ENCODE data around the gene KRTAP6-3. TPM values are rescaled to one million over a fixed set of nuclear protein-coding genes. Genes with fewer than 3 reads are reported as not detected.

KRTAP6-3 gene, protein sequence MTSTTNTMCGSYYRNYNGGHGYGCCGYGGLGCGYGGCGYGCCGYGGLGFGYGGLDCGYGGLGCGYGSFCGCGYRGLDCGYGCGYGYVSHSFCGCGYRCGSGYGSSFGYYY
- total RNA-seq = 1 to 10 TPM in 1 of 2 donors, under 1 TPM in 1; 0.99 to 1.3 TPM
- polyA plus RNA-seq (ENCODE audit: insufficient read depth, low read depth, low replicate concordance) = not detected
- long read RNA-seq, donor 1 = 0 reads
- long read RNA-seq, donor 2 = 0 reads

GRCh38 chr21:30592140-30592539 is at the start of gene KRTAP6-3:
Gene KRTAP6-3 (plus strand): TSS chr21:30592440. CDS start chr21:30592446, 6 bp downstream.
- Histone ChIP-seq H3K4me3 (no peak within 1 kb of the TSS), H3K4me1 (no peaks in the 10 kb centered on the region), H3K27me3 (no peaks in the 10 kb centered on the region), H3K9me3 (no peaks in the 10 kb centered on the region), H3K27ac (no peak within 1 kb of the TSS), H3K36me3 (ENCODE audit: low read depth, missing control alignments) (no peaks in the 10 kb centered on the region)
- no peak for TF ChIP-seq POLR2A (IDR thresholded peaks at IDR 0.05)
- TF ChIP-seq, protein P1, sequence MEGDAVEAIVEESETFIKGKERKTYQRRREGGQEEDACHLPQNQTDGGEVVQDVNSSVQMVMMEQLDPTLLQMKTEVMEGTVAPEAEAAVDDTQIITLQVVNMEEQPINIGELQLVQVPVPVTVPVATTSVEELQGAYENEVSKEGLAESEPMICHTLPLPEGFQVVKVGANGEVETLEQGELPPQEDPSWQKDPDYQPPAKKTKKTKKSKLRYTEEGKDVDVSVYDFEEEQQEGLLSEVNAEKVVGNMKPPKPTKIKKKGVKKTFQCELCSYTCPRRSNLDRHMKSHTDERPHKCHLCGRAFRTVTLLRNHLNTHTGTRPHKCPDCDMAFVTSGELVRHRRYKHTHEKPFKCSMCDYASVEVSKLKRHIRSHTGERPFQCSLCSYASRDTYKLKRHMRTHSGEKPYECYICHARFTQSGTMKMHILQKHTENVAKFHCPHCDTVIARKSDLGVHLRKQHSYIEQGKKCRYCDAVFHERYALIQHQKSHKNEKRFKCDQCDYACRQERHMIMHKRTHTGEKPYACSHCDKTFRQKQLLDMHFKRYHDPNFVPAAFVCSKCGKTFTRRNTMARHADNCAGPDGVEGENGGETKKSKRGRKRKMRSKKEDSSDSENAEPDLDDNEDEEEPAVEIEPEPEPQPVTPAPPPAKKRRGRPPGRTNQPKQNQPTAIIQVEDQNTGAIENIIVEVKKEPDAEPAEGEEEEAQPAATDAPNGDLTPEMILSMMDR (IDR thresholded peaks at IDR 0.05) = no peak
- WGBS, 2 donors = 91 to 93% methylated on average over 4 of the region's 4 CpGs
- DNase-seq = no peak
- intact Hi-C loops (cut with DNase I; ENCODE audit: low total_unique reads) = no loop called here

- Histone ChIP-seq H3K4me1 (no peaks in the 10 kb centered on the region), H3K36me3 (ENCODE audit: low read depth, missing control alignments) (no peaks in the 10 kb centered on the region), H3K4me3 (no peak overlapping the region), H3K27me3 (no peaks in the 10 kb centered on the region), H3K27ac (no peak overlapping the region), H3K9me3 (no peaks in the 10 kb centered on the region)
- intact Hi-C loops (cut with DNase I; ENCODE audit: low total_unique reads) = no loop called here
- WGBS, 2 donors = 100% methylated on average over 1 of the region's 1 CpG
- no peak for TF ChIP-seq POLR2A (IDR thresholded peaks at IDR 0.05)
- TF ChIP-seq, protein P1 (IDR thresholded peaks at IDR 0.05) = no peak
- no peak for DNase-seq
Measured at GRCh38 chr21:30552782-30553181, 39.5 kb upstream of the KRTAP6-3 start.

DNA sequence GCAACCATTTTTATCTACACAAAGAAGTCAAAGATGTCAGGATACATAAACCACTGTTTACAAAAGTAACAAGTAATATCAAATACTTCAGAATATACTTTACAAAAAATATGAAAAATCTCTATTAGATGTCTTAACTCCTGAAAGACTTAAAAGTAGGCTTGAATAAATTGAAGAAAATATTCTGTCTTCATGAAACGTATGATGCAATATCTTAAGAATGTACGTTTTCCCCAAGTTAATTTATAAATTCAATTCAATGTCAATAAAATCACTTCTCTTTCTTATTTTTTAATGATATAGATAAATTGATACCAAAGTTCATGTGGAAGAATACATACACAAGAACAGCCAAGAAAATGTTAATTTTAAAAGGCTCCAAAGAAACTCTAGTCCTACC is 37.1 kb upstream of the KRTAP6-3 start:
- Histone ChIP-seq H3K27ac (no peak overlapping the region), H3K4me3 (no peak overlapping the region), H3K4me1 (no peaks in the 10 kb centered on the region), H3K9me3 (no peaks in the 10 kb centered on the region), H3K27me3 (no peaks in the 10 kb centered on the region), H3K36me3 (ENCODE audit: low read depth, missing control alignments) (no peaks in the 10 kb centered on the region)
- TF ChIP-seq, protein P1 (IDR thresholded peaks at IDR 0.05) = no peak
- TF ChIP-seq POLR2A (IDR thresholded peaks at IDR 0.05) = no peak
- 86 to 98% methylated on average over 2 of the region's 2 CpGs for WGBS, 2 donors
- intact Hi-C loops (cut with DNase I; ENCODE audit: low total_unique reads) = no loop called here
- DNase-seq = no peak

GRCh38 chr21:30561264-30561895 is 30.9 kb upstream of the KRTAP6-3 start, which contains the start of gene KRTAP19-7:
Gene KRTAP19-7 (minus strand): TSS chr21:30561314. CDS start chr21:30561289, 25 bp downstream.
- intact Hi-C loops (cut with DNase I; ENCODE audit: low total_unique reads) = no loop called here
- TF ChIP-seq, protein P1 (IDR thresholded peaks at IDR 0.05) = no peak
- TF ChIP-seq POLR2A (IDR thresholded peaks at IDR 0.05) = no peak
- Histone ChIP-seq H3K4me1 (no peaks in the 10 kb centered on the region), H3K9me3 (no peaks in the 10 kb centered on the region), H3K4me3 (no peak within 1 kb of the TSS), H3K27me3 (no peaks in the 10 kb centered on the region), H3K36me3 (ENCODE audit: low read depth, missing control alignments) (no peaks in the 10 kb centered on the region), H3K27ac (no peak within 1 kb of the TSS)
- no peak for DNase-seq
- 80 to 81% methylated on average over 2 of the region's 2 CpGs for WGBS, 2 donors
